Measurements from ENCODE around the gene PDE11A. TPM values are rescaled to one million over a fixed set of nuclear protein-coding genes. Genes with fewer than 3 reads are reported as not detected.

The PDE11A gene
- total RNA-seq, 1 donor from 2014 or later, result not detected

DNA sequence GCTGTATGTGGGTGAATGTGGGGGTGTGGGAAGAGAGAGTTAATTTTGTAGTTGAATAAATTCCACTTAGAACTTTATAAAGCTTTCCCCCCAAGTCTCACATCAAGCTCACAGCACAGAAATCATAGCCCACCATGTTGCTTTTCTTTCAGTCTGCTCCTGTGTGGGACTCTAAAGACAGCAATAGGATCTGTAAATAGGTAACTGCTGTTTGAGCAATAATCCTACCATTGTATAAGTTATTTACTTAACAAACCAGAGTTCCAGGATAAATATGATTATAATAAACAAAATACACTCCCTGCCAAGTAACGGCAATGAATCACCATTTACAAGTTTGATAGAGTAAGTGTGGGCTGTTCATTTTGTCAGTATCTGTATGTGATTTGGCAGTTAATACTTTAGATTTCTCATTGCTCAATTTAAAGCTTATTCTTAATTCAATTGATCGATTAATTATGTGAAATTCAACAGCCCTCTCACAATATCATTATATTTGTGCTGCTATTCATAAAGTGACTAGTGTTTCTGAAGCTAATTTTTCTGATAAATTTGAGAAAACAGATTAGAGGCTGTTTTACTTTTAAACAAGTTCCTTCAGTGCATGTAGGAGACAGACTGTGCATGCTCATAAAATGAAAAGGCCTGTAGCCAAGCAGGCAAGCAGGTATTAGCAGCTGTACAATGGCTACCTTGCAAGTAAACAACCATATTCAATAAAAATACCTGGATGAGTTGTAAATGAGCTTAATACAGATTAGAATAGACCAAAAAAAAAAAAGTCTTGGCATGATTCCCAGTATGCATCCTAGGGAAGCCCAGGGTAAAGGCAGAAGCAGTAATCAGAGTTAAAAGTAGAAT, 142.7 kb downstream of the PDE11A start:
- intact Hi-C loops (cut with micrococcal nuclease), result no loop called here

- intact Hi-C loops (cut with micrococcal nuclease), result no loop called here
Observed at GRCh38 chr2:177923323-177923722, 149.3 kb downstream of the PDE11A start.

DNA sequence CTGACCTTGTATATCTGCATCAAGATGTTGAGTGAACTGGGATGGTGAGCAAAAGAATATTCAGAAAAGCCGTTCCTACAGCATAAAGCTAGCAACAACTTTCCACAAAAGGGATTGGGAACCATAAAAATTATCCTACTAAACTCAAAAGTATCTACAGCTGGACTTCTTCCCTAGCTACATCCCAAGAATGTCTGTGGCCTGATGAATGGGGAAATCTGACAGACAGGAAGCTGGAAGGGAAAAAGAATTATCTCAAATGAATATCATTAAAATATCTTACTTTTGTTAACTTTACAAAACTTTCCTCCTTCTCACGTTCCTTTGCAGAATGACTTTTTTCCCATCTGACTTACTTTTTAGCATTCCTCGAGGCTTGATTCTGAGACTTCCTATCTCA, 150.9 kb downstream of the PDE11A start:
- intact Hi-C loops (cut with micrococcal nuclease), result no loop called here

- intact Hi-C loops (cut with micrococcal nuclease), result no loop called here
Observed at GRCh38 chr2:177917169-177917568, 155.4 kb downstream of the PDE11A start.

GRCh38 chr2:177916342-177916741, 156.2 kb downstream of the PDE11A start:
- intact Hi-C loops (cut with micrococcal nuclease), result no loop called here

DNA sequence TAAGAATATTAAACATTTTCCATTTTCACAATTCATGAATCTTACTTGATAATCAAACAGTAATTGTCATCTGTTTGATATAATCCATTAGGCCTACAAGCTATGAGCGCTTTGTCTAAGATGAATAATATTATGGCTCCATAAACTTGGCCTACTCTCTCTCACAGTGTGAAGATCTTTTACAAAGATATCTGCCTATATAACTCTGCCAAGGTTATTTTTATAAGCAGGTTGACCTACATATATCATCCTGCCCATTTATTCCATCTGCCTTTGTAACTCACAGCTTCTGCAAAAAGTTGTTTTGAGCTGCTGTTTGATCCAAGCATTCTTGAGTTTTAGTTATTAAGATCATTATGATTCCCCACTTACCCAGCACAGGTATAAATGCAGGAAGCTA, 158.3 kb downstream of the PDE11A start:
- intact Hi-C loops (cut with micrococcal nuclease), result no loop called here

DNA sequence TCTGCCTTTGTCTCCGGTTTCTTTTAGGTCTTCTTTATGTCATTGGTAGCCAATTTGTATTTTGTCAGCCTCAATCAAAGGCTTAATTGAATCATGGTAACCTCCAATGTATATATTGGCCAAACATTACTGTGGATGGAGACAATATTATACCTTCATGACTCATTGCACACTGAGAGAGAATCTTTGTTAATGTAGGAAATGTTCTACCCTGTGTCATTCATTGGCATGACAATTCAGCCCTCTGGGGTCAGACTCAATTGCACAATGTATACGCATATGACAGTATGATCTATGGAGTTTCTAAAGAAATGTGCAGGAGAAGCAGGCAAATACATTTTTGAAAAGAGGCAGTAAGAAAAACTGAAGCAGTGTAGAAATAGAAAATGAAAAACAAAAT, 162.6 kb downstream of the PDE11A start:
- intact Hi-C loops (cut with micrococcal nuclease), result no loop called here

GRCh38 chr2:177908824-177909223, 163.8 kb downstream of the PDE11A start:
- intact Hi-C loops (cut with micrococcal nuclease), result no loop called here

- intact Hi-C loops (cut with micrococcal nuclease), result no loop called here
Observed at GRCh38 chr2:177908182-177908581, 164.4 kb downstream of the PDE11A start.

DNA sequence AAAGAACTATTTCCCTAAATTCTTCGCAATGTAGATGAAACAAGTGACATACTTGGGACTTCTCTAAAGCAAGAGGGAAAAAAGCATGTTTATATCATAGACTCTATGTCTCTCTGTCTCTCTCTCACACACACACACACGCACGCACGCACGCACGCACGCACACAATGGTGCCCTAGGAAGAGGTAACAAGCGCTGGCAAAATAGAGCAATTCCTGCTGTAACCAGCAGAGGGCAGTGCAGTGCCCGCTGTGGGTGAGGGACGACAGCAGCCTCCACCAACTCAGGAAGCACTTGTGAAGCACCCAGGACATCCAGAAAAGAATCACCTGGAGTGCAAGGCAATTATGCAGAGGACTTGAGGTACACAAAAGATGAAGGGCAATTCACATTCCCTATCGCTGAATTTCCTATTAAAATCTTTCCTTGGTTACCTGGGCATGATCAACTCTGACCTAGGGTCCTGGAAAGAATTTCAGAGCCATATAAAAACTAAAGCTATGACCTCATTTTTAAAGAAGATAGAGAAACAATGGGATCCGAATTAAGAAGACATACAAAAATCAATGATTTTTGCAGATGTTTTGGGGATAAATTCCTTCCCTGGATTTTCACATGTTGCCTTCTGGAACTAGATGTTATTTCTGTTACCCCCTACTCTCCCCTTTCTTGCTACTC, 166.4 kb downstream of the PDE11A start:
- intact Hi-C loops (cut with micrococcal nuclease), result loop anchor here (2.0 kb wide), 1 partner anchor 133 kb away; no protein-coding TSS in a partner anchor

GRCh38 chr2:177905640-177906039, 166.9 kb downstream of the PDE11A start:
- intact Hi-C loops (cut with micrococcal nuclease), result loop anchor here (2.0 kb wide), 1 partner anchor 133 kb away; no protein-coding TSS in a partner anchor

GRCh38 chr2:177902395-177903163, 170.0 kb downstream of the PDE11A start:
- intact Hi-C loops (cut with micrococcal nuclease), result no loop called here

DNA sequence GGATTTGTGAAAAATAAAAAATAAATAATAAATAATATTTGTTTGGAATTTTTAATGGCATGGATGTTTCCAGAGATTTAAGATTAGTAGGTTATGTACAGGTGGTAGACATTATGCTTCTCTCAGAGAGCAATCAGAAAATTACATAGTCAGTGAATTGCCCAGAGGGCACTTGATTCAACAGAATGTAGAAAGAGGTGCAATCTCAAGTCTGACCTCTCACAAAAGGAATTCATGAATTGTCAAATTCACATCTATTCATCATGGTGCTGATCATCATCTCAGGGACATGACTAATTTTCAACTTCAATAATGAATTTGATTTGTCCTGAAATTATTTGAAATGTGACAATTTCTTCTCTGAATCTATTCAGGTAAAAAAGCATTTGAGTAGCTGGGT, 172.5 kb downstream of the PDE11A start:
- intact Hi-C loops (cut with micrococcal nuclease), result no loop called here

DNA sequence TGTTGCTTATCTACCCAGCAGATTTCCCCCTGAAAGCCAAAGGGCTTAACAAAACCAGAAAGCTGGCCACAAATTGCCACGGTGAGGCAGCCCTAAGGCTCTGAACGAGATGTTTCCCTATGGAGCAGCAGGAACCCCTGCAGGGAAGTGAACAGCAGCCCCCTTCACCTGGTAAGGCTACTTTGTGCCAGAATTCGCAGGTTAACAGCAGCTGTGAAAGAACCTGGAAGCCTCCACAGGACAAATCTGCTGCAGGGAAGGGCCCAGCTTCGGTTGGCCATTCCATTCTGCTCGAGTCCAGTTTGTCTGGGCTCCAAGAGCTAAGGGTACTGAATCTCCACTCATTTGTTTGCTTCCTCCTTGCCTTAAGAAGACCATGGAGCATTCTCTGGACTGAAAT, 175.3 kb downstream of the PDE11A start:
- intact Hi-C loops (cut with micrococcal nuclease), result no loop called here

DNA sequence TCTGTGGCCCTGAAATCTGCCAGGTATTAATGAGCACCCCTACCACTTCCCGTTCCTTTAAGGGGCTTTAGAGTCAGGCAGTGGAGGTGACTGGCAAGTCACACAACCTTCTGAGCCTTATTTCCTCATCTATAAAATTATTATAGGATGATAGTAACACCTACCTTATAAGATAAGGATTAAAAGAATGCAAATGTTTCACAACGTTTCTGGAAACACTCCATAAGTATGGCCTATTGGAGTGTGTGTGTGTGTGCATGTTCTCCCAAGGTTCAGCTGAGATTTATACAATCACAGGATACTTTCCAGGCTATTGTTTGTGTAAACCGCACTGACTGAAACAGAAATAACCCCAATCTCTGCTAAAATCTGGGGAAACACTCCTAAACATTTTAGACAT, 176.0 kb downstream of the PDE11A start:
- intact Hi-C loops (cut with micrococcal nuclease), result no loop called here

- intact Hi-C loops (cut with micrococcal nuclease), result no loop called here
Observed at GRCh38 chr2:177894546-177894945, 178.0 kb downstream of the PDE11A start.

DNA sequence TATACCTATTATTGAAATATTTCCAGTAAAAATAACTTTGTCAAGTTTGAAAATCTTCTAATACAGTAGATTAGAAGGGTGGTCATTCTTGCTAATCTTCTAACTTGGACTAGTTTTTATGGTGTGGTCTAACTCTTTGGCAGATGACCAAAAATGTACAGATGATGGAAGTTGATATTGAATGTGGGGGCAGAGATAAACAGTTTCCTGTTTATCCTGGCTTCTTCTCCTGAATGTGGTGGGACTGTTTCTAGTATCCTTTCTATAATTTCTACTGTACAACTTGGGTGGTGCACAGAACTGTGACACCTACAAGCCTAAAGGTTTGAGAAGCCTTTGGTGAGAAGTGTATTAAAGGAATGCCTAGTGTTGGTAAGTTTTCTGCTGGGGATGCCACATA, 178.7 kb downstream of the PDE11A start:
- intact Hi-C loops (cut with micrococcal nuclease), result no loop called here

- intact Hi-C loops (cut with micrococcal nuclease), result no loop called here
Observed at GRCh38 chr2:177891533-177891932, 181.0 kb downstream of the PDE11A start.

GRCh38 chr2:177889818-177890460, 182.6 kb downstream of the PDE11A start:
- intact Hi-C loops (cut with micrococcal nuclease), result no loop called here

- intact Hi-C loops (cut with micrococcal nuclease), result no loop called here
Observed at GRCh38 chr2:177888581-177888980, 184.0 kb downstream of the PDE11A start.

DNA sequence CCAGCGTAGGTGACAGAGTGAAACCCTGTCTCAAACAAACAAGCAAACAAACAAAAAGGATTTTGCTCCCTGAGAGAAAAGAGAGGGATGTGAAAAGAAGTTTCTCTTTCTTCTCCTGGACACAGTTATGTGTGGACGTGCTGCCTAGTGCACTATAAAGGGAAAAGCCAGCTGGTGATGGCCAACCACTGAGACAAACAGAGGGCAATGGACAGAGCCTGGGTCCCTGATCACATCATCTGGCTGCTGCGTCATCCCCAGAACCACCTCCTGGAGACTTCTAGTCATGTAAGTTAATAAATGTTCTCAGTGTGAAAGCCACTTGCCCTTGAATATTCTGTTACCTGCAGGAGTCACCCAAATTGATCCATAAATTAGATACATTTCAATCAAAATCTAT, 184.9 kb downstream of the PDE11A start:
- intact Hi-C loops (cut with micrococcal nuclease), result no loop called here
